Endometrial microvascular endothelial cells (primary cell): ENCODE results near the gene NBR1. TPM values are rescaled to one million over a fixed set of nuclear protein-coding genes. Genes with fewer than 3 reads are reported as not detected.
"Not testable (repeated sequence)": the region's sequence is repeated elsewhere in the genome, so short reads cannot be mapped to it uniquely, and the experiment has no call there.

Experiments used
- in situ Hi-C: cut with HindIII; loops from 2 replicates; pipeline ENCODE4 v1.10.0; 2017; ENCODE audit warnings: low sequenced_read_pairs, low pct_unique_long_range_greater_than_20kb; ENCODE audit errors: inconsistent ontology term
- total RNA-seq: library from RNA; depleted of rRNA; stranded (reverse); fragments of >200 nt; gene quantifications from one replicate; pipeline ENCODE4 v1.2.3, GENCODE V29; 2015; ENCODE audit errors: inconsistent ontology term

Gene NBR1
- total RNA-seq, result 53.6 TPM

GRCh38 chr17:43170766-43171585, at the start of gene NBR1:
Gene NBR1 (plus strand): TSS chr17:43171214. CDS start chr17:43175800, 4,586 bp downstream.
- in situ Hi-C loops, result no loop called here

GRCh38 chr17:43125133-43125966, 45.7 kb upstream of the NBR1 start, which contains the start of gene BRCA1:
Gene BRCA1 (minus strand): TSS chr17:43125364. CDS start chr17:43124096, 1,268 bp downstream.
- in situ Hi-C loops, result no loop called here

GRCh38 chr17:43125967-43126910, 44.8 kb upstream of the NBR1 start:
- in situ Hi-C loops, result no loop called here

- in situ Hi-C loops, result no loop called here
Measured at GRCh38 chr17:43126911-43127290, 44.1 kb upstream of the NBR1 start.

GRCh38 chr17:43127333-43127876, 43.6 kb upstream of the NBR1 start:
- in situ Hi-C loops, result not testable (repeated sequence)

- in situ Hi-C loops, result no loop called here
Measured at GRCh38 chr17:43129671-43130010, 41.4 kb upstream of the NBR1 start.

GRCh38 chr17:43132117-43132516, 38.9 kb upstream of the NBR1 start:
- in situ Hi-C loops, result no loop called here

- in situ Hi-C loops, result not testable (repeated sequence)
Measured at GRCh38 chr17:43133439-43133838, 37.6 kb upstream of the NBR1 start.

- in situ Hi-C loops, result no loop called here
Measured at GRCh38 chr17:43134774-43135453, 36.1 kb upstream of the NBR1 start.

- in situ Hi-C loops, result no loop called here
Measured at GRCh38 chr17:43135454-43135819, 35.6 kb upstream of the NBR1 start.

GRCh38 chr17:43136574-43136973, 34.4 kb upstream of the NBR1 start:
- in situ Hi-C loops, result not testable (repeated sequence)

GRCh38 chr17:43138531-43138930, 32.5 kb upstream of the NBR1 start:
- in situ Hi-C loops, result not testable (repeated sequence)

- in situ Hi-C loops, result no loop called here
Measured at GRCh38 chr17:43140396-43141332, 30.4 kb upstream of the NBR1 start.

- in situ Hi-C loops, result no loop called here
Measured at GRCh38 chr17:43142153-43142552, 28.9 kb upstream of the NBR1 start.

- in situ Hi-C loops, result no loop called here
Measured at GRCh38 chr17:43143201-43143600, 27.8 kb upstream of the NBR1 start.

- in situ Hi-C loops, result no loop called here
Measured at GRCh38 chr17:43146649-43147048, 24.4 kb upstream of the NBR1 start.

GRCh38 chr17:43151880-43152456, 19.0 kb upstream of the NBR1 start:
- in situ Hi-C loops, result no loop called here
